GM19467 (cell line): ENCODE results near the gene RNF166.

ENCODE experiments used
- ATAC-seq: cut with Tn5 transposase; IDR thresholded peaks from one replicate; pipeline ENCODE4 v1.9.1; 2021; ENCODE audit warnings: mild to moderate bottlenecking, moderate library complexity; ENCODE audit not compliant: unreplicated experiment

RNF166 gene

GRCh38 chr16:88655733-88656281, 50.4 kb downstream of the RNF166 start:
- ATAC-seq = no peak

- no peak for ATAC-seq
These were observed 51.0 kb downstream of the RNF166 start for GRCh38 chr16:88655053-88655732.

GRCh38 chr16:88654363-88655052, 51.7 kb downstream of the RNF166 start:
- no peak for ATAC-seq

- no peak for ATAC-seq
These were observed 52.4 kb downstream of the RNF166 start for GRCh38 chr16:88653596-88654362.

GRCh38 chr16:88653101-88653500, 53.1 kb downstream of the RNF166 start:
- no peak for ATAC-seq

- no peak for ATAC-seq
These were observed 53.5 kb downstream of the RNF166 start for GRCh38 chr16:88652762-88653063.

GRCh38 chr16:88651989-88652761, 54.0 kb downstream of the RNF166 start:
- no peak for ATAC-seq

- peak; percentile 72 for ATAC-seq
These were observed 54.8 kb downstream of the RNF166 start for GRCh38 chr16:88651276-88651988.

- peak; percentile 63 for ATAC-seq
These were observed 55.4 kb downstream of the RNF166 start, which contains the start of gene CYBA for GRCh38 chr16:88650749-88651275. Gene CYBA (minus strand): TSS chr16:88651053. CDS start chr16:88651013, 40 bp downstream.

- no peak for ATAC-seq
These were observed 56.1 kb downstream of the RNF166 start for GRCh38 chr16:88649924-88650748.

GRCh38 chr16:88649195-88649923, 56.8 kb downstream of the RNF166 start:
- no peak for ATAC-seq

GRCh38 chr16:88647178-88648070, 58.8 kb downstream of the RNF166 start:
- ATAC-seq = no peak
